ENCODE measurements around the gene SLC16A14. TPM values are rescaled to one million over a fixed set of nuclear protein-coding genes. Genes with fewer than 3 reads are reported as not detected.
A peak's percentile ranks its signal among the peaks of the same experiment; 100 is the strongest.

Gene SLC16A14
- total and polyA plus RNA-seq, 2 donors (not counting 3 experiments of a cell fraction or from before 2014, with no cell fraction given) = 0.22 to 0.30 TPM

DNA sequence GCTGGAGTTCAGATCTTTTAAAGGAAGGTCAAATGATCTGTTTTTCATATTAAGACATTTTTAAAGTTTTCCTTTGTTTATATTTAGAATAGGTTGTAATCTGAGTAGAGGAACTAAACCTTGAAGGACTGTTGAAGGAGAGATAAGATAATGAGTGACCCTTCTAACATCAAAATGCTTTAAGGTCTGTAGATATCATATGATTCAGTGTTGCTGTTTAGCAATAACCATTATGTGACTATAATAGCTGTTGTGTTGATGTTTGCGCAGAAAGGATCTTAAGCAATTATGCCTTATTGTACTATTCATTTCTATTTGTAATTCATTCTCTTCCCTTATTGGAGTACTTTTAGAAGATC lies 60.0 kb downstream of the SLC16A14 start:
- H3K4me3 ChIP-seq (replicated peaks in 1 of 3; ENCODE audit: insufficient read depth in 1 of 3, low read depth in 1 of 3, low read length in 3 of 3) = peak overlapping the region in 1 of 3 experiments; percentile 20
- dilution Hi-C loops (cut with MboI; ENCODE audit: extremely low pct_ligation_motif_present, low sequenced_read_pairs) (no loop called here), intact Hi-C loops (cut with micrococcal nuclease) (loop anchor here (1.0 to 5.0 kb wide), 8 partner anchors 60 to 790 kb away; partner anchors contain the start of genes CAB39, FBXO36, SLC16A14 and TRIP12)
- TF ChIP-seq, protein P1, sequence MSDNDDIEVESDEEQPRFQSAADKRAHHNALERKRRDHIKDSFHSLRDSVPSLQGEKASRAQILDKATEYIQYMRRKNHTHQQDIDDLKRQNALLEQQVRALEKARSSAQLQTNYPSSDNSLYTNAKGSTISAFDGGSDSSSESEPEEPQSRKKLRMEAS (IDR thresholded peaks at IDR 0.05; ENCODE audit: insufficient read depth, insufficient read length) = no peak
- TF ChIP-seq EZH2 (IDR thresholded peaks at IDR 0.05; ENCODE audit: borderline replicate concordance, low read depth, low read length, severe bottlenecking) (no peak), FOS (IDR thresholded peaks at IDR 0.05; ENCODE audit: borderline replicate concordance, insufficient read depth, low read length) (peak; percentile 3), JUN (IDR thresholded peaks at IDR 0.05; ENCODE audit: borderline replicate concordance, insufficient read depth, insufficient read length, low read depth) (no peak)
- TF ChIP-seq, protein P2, sequence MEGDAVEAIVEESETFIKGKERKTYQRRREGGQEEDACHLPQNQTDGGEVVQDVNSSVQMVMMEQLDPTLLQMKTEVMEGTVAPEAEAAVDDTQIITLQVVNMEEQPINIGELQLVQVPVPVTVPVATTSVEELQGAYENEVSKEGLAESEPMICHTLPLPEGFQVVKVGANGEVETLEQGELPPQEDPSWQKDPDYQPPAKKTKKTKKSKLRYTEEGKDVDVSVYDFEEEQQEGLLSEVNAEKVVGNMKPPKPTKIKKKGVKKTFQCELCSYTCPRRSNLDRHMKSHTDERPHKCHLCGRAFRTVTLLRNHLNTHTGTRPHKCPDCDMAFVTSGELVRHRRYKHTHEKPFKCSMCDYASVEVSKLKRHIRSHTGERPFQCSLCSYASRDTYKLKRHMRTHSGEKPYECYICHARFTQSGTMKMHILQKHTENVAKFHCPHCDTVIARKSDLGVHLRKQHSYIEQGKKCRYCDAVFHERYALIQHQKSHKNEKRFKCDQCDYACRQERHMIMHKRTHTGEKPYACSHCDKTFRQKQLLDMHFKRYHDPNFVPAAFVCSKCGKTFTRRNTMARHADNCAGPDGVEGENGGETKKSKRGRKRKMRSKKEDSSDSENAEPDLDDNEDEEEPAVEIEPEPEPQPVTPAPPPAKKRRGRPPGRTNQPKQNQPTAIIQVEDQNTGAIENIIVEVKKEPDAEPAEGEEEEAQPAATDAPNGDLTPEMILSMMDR (IDR thresholded peaks at IDR 0.05; ENCODE audit: extremely low read depth in 1 of 2, insufficient read depth in 1 of 2, low read depth in 1 of 2, low read length in 2 of 2) = no peak
- H3K9ac ChIP-seq (replicated peaks; ENCODE audit: extremely low read depth, insufficient read depth, low read length) = no peak overlapping the region
- DNase-seq (ENCODE audit: low read depth, low spot score) (peak; percentile 44), FAIRE-seq (no peak)
- no peaks in the 10 kb centered on the region for H3K27me3 ChIP-seq (ENCODE audit: control insufficient read depth in 2 of 2, insufficient read depth in 2 of 2, low read length in 2 of 2)
- no peaks in the 10 kb centered on the region for H3K9me1 ChIP-seq (replicated peaks; ENCODE audit: control insufficient read depth, extremely low read depth, insufficient read depth, low read length)
- BruUV-seq (replicated peaks) = no TSS peak
- H3K36me3 ChIP-seq (ENCODE audit: control insufficient read depth in 2 of 2, extremely low read depth in 1 of 2, insufficient read depth in 2 of 2, low read length in 2 of 2) = no peaks in the 10 kb centered on the region
- no peaks in the 10 kb centered on the region for H4K20me1 ChIP-seq (replicated peaks; ENCODE audit: control insufficient read depth, extremely low read depth, insufficient read depth, low read length)
- no peak overlapping the region for H3K27ac ChIP-seq (ENCODE audit: insufficient read depth, low read depth, low read length)
- H2AFZ ChIP-seq (ENCODE audit: low read depth, low read length) = peak overlapping the region; percentile 42
- ChIA-PET POLR2A (no interaction called here), CTCF (interaction anchor here (0.7 to 4.4 kb wide), 37 partner anchors 9 to 805 kb away, joined by 3 to 121 read pairs (median 4); partner anchors contain the start of gene SLC16A14)
- H3K9me3 ChIP-seq (replicated peaks; ENCODE audit: control insufficient read depth, insufficient read depth, low read length) = no peaks in the 10 kb centered on the region
- no peaks in the 10 kb centered on the region for H3K79me2 ChIP-seq (ENCODE audit: control insufficient read depth, insufficient read depth, low read length)
- peak overlapping the region; percentile 52 for H3K4me2 ChIP-seq (ENCODE audit: insufficient read depth, low read length)
- peaks cover 7% of the 10 kb centered on the region for H3K4me1 ChIP-seq (ENCODE audit: control insufficient read depth, extremely low read depth, insufficient read depth, low read length)
